Neural cell (in vitro differentiated cells): ENCODE data around the gene ZNF837. TPM values are rescaled to one million over a fixed set of nuclear protein-coding genes. Genes with fewer than 3 reads are reported as not detected.

ENCODE experiments used
- H2AFZ ChIP-seq: fragments of 200-600, 300-800 bp; sonication (generic), shearing (Covaris generic); 2 replicates; pipeline ENCODE4 v1.6.0; 2014; ENCODE audit warnings: low read depth, mild to moderate bottlenecking, antibody characterized with exemption, low read length, moderate library complexity
- H3F3A ChIP-seq: fragments of 200-600 bp; shearing (Covaris generic); 2 replicates; pipeline ENCODE4 v1.6.1; 2016; ENCODE audit warnings: mild to moderate bottlenecking, moderate library complexity, mixed read lengths, antibody characterized with exemption, low read length; ENCODE audit not compliant: insufficient read depth, poor library complexity, severe bottlenecking
- H3K27ac ChIP-seq: fragments of 200-600, 300-800 bp; sonication (generic), shearing (Covaris generic); 2 replicates; pipeline ENCODE4 v1.5.1; 2014; ENCODE audit warnings: mild to moderate bottlenecking, low read length, moderate library complexity
- H3K27me3 ChIP-seq: fragments of 300-800, 200-600 bp; sonication (generic), shearing (Covaris generic); 2 replicates; pipeline ENCODE4 v1.6.0; 2014; ENCODE audit warnings: mild to moderate bottlenecking, low read depth, low read length, moderate library complexity; ENCODE audit not compliant: insufficient read depth
- H3K36me3 ChIP-seq: fragments of 300-800, 200-600 bp; sonication (generic), shearing (Covaris generic); 2 replicates; pipeline ENCODE4 v1.5.1; 2014; ENCODE audit warnings: mild to moderate bottlenecking, antibody characterized with exemption, low read length, moderate library complexity; ENCODE audit not compliant: insufficient read depth
- H3K4me2 ChIP-seq: fragments of 300-800, 200-600 bp; sonication (generic), shearing (Covaris generic); 2 replicates; pipeline ENCODE4 v1.6.0; 2014; ENCODE audit warnings: mild to moderate bottlenecking, low read length
- H3K4me3 ChIP-seq: fragments of 300-800, 200-600 bp; sonication (generic), shearing (Covaris generic); 2 replicates; pipeline ENCODE4 v1.5.1; 2014; ENCODE audit warnings: mild to moderate bottlenecking, low read length, moderate library complexity
- H3K79me2 ChIP-seq: fragments of 200-600 bp; shearing (Covaris generic); replicated peaks from 2 replicates; pipeline ENCODE4 v1.6.0; 2014; ENCODE audit warnings: mild to moderate bottlenecking, low read length, moderate library complexity; ENCODE audit not compliant: insufficient read depth
- H3K9ac ChIP-seq: fragments of 300-800, 200-600 bp; sonication (generic), shearing (Covaris generic); 2 replicates; pipeline ENCODE4 v1.6.1; 2016; ENCODE audit warnings: mild to moderate bottlenecking, low read length, mixed read lengths
- H3K9me2 ChIP-seq: fragments of 200-600 bp; shearing (Covaris generic); 2 replicates; pipeline ENCODE4 v1.6.1; 2016; ENCODE audit warnings: mild to moderate bottlenecking, low read length, mixed read lengths; ENCODE audit not compliant: insufficient read depth
- H3K9me3 ChIP-seq: fragments of 200-600, 300-800 bp; sonication (generic), shearing (Covaris generic); 2 replicates; pipeline ENCODE4 v1.6.1; 2016; ENCODE audit warnings: mild to moderate bottlenecking, mixed run types, low read length, moderate library complexity, mixed read lengths
- H4K20me1 ChIP-seq: fragments of 200-600 bp; shearing (Covaris generic); 2 replicates; pipeline ENCODE4 v1.6.1; 2016; ENCODE audit warnings: mild to moderate bottlenecking, mixed run types; ENCODE audit not compliant: insufficient read depth
- CTCF ChIP-seq: fragments of 450-650 bp; IDR thresholded peaks from 2 replicates; pipeline ENCODE4 v1.5.1; 2014; ENCODE audit warnings: antibody characterized with exemption, mild to moderate bottlenecking, moderate library complexity; ENCODE audit not compliant: poor library complexity, severe bottlenecking
- EP300 ChIP-seq: fragments of 450-650 bp; conservative IDR thresholded peaks from 2 replicates; pipeline ENCODE4 v1.6.1; 2014; ENCODE audit warnings: antibody characterized with exemption, mild to moderate bottlenecking, moderate library complexity; ENCODE audit not compliant: poor library complexity, severe bottlenecking
- EZH2 ChIP-seq: fragments of 200-600, 300-800 bp; shearing (Covaris generic), sonication (generic); IDR thresholded peaks from 2 replicates; pipeline ENCODE4 v1.6.1; 2014; ENCODE audit warnings: antibody characterized with exemption, low read length, borderline replicate concordance, mild to moderate bottlenecking; ENCODE audit not compliant: insufficient read depth, poor library complexity, severe bottlenecking
- MXI1 ChIP-seq: fragments of 450-650 bp; conservative IDR thresholded peaks from 2 replicates; pipeline ENCODE4 v1.6.1; 2014; ENCODE audit warnings: antibody characterized with exemption, mild to moderate bottlenecking; ENCODE audit not compliant: poor library complexity, severe bottlenecking
- POLR2AphosphoS5 ChIP-seq: IDR thresholded peaks from 2 replicates; pipeline ENCODE4 v1.6.1; 2012
- RAD21 ChIP-seq: fragments of 450-650 bp; conservative IDR thresholded peaks from 2 replicates; pipeline ENCODE4 v1.6.1; 2014; ENCODE audit warnings: antibody characterized with exemption, mild to moderate bottlenecking, moderate library complexity
- REST ChIP-seq: IDR thresholded peaks from 2 replicates; pipeline ENCODE4 v1.6.1; 2012; ENCODE audit warnings: borderline replicate concordance
- SMC3 ChIP-seq: fragments of 450-650 bp; conservative IDR thresholded peaks from 2 replicates; pipeline ENCODE4 v1.6.1; 2014; ENCODE audit warnings: antibody characterized with exemption, mild to moderate bottlenecking, moderate library complexity; ENCODE audit not compliant: poor library complexity
- TAF1 ChIP-seq: IDR thresholded peaks from 2 replicates; pipeline ENCODE4 v1.6.1; 2012; ENCODE audit warnings: low read depth
- polyA plus RNA-seq: library from polyadenylated mRNA; depleted of rRNA; stranded (reverse); fragments of >200 nt; gene quantifications from 2 replicates; pipeline ENCODE4 v1.2.3, GENCODE V29; 2014

ZNF837 gene
- polyA plus RNA-seq, 1 donor from 2014 or later, result 4.5 TPM

DNA sequence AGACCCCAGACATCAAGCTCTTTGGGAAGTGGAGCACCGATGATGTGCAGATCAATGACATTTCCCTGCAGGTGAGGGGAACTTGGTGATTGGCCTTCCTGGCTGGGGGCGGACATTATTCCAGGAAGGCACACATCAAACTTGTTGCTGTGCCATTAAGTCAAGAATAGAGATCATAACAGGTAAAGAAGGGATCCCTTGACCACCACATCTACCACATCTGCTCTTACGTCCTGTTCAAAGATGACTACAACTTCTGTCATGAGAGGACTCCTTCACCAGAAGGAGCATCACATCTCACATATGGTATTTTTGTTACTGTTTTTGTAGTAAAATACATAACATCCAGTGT, 7.3 kb upstream of the ZNF837 start:
- Histone ChIP-seq H3K27me3 (no peaks in the 10 kb centered on the region), H3K9ac (peak overlapping the region; percentile 92), H3K79me2 (peaks cover 20% of the 10 kb centered on the region), H3K9me3 (no peaks in the 10 kb centered on the region), H3K9me2 (no peaks in the 10 kb centered on the region), H3K36me3 (no peaks in the 10 kb centered on the region), H2AFZ (no peak overlapping the region), H4K20me1 (no peaks in the 10 kb centered on the region), H3K4me3 (peak overlapping the region; percentile 77), H3F3A (peaks cover 4% of the 10 kb centered on the region), H3K27ac (peak overlapping the region; percentile 95), H3K4me2 (peak overlapping the region; percentile 89)
- no peak for TF ChIP-seq EP300
- TF ChIP-seq SMC3, result no peak
- no peak for TF ChIP-seq RAD21
- TF ChIP-seq CTCF, result no peak
- no peak for TF ChIP-seq MXI1
- no peak for TF ChIP-seq POLR2AphosphoS5
- no peak for TF ChIP-seq TAF1
- TF ChIP-seq EZH2, result no peak
- no peak for TF ChIP-seq REST

GRCh38 chr19:58387338-58388174, 6.7 kb upstream of the ZNF837 start:
- Histone ChIP-seq H3K4me3 (peak overlapping the region; percentile 77), H4K20me1 (no peaks in the 10 kb centered on the region), H3K9me3 (no peaks in the 10 kb centered on the region), H3K27ac (peak overlapping the region; percentile 95), H2AFZ (no peak overlapping the region), H3K9ac (peak overlapping the region; percentile 92), H3K4me2 (peak overlapping the region; percentile 89), H3K9me2 (no peaks in the 10 kb centered on the region), H3K79me2 (peaks cover 20% of the 10 kb centered on the region), H3K27me3 (no peaks in the 10 kb centered on the region), H3K36me3 (no peaks in the 10 kb centered on the region), H3F3A (peaks cover 4% of the 10 kb centered on the region)
- TF ChIP-seq RAD21 (no peak), CTCF (peak; percentile 29), POLR2AphosphoS5 (no peak), EP300 (no peak)
